HG03045 (cell line): ENCODE data around the gene KDM4B.
"Not testable (repeated sequence)": the region's sequence is repeated elsewhere in the genome, so short reads cannot be mapped to it uniquely, and the experiment has no call there.

Experiments
- ATAC-seq: cut with Tn5 transposase; IDR thresholded peaks from one replicate; pipeline ENCODE4 v1.9.1; 2021; ENCODE audit warnings: mild to moderate bottlenecking, moderate library complexity; ENCODE audit not compliant: unreplicated experiment

Gene KDM4B

DNA sequence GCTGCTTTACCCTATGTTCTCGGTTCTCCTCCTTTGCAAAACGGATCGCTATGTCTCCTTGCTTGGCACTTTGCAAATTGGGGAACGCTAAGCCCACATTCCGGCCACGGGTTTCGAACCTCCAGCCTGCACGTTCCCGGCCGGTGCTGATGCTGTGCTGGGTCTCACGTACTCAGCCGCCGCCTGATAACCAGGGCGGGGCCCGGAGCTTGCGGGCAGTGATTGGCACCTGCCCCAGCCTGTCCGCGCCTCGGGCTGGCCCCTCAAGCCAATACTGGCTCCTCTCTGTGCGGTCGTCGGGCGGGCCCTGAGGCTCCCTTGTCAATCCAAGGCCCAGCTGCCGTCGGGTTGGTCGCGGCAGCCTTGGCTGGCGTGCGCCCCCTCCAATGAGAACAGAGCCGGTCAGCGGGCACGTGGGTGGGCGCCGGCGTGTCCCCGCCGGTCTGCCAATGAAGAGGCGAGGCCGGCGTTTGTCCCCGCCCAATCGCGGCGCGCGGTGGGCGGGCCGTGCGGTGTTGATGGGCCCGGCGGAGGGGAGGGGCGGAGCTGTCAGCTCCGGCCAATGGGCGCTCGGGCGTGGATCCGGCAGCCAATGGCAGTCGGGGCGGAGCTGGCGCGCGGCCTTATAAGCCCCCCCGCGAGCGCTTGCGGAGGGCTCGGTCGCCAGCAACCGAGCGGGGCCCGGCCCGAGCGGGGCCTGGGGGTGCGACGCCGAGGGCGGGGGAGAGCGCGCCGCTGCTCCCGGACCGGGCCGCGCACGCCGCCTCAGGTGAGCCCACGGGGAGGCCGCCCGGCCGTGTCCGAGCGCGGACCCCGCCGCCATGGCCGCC, at the start of gene KDM4B:
KDM4B (plus strand) TSS at position 652 of the 830 bp plus-strand sequence. CDS start 63,778 bp downstream, outside the sequence.
- ATAC-seq = peak; percentile 91

DNA sequence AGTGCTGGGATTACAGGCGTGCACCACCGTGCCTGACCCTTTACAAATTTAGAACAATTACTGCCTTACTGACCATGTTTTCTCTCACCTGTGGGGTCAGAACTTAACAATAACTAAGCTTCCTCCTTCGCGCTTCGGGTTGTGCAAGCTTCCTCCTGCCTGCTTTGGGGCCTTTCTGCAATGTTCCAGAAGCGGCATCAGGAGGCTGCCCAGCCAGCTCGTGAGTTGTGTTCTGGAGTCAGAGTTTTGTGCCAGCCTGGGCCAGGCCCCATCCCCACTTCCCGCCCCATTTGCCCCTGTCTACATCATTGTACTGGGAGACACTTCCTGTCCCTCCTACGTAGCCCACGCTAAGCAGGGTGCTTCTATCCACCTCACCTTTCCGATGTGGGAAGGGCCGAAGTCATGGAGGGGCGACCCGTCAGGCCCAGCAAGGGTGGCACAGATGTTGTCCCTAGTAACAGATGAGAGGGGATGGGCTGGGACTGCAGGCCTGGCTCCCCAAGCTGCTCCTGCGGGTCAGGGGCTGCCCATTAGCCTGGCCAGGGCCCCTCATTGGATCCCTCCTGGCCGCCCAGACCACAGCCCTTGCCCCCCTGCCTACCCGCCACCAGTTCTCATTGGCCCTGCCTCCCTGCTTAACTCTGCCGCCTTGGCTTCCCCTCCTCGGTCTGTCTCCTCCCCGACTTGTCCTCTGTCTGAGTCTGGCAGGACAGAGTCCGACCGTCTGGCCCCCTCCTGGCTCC, 46.2 kb upstream of the KDM4B start:
- ATAC-seq = no peak

DNA sequence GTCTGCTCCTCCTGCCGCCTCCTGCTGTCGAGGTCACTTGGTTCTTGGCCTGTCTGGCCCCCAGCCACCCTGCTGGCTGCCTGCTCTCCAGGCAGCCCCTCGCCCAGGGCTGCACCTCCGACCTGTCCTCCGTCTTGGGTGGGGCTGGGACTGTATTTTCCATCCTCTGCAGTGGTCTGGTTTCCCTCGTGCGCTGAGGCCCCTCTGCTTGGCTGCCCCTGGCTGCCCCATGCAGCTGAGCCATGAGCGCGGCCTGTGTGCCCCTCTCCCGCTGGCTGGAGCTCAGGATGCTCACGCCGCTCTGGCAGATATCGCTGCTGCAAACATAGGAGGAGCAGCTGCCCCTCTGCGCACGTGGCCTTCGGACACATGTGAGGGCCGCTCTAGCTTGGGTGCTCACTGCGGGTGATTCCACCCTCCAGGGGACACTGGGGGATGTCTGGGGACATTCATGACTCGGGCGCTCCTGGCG, 45.6 kb upstream of the KDM4B start:
- ATAC-seq = no peak

DNA sequence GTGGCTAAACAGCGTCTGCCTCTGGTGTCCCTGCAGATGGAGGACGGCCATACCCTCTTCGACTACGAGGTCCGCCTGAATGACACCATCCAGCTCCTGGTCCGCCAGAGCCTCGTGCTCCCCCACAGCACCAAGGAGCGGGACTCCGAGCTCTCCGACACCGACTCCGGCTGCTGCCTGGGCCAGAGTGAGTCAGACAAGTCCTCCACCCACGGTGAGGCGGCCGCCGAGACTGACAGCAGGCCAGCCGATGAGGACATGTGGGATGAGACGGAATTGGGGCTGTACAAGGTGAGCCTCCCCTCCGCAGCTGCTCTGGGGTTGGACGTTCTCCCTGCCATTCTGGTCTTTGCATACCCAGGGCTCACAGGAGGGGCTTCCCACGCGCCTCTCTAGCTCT, 39.7 kb upstream of the KDM4B start:
- no peak for ATAC-seq

DNA sequence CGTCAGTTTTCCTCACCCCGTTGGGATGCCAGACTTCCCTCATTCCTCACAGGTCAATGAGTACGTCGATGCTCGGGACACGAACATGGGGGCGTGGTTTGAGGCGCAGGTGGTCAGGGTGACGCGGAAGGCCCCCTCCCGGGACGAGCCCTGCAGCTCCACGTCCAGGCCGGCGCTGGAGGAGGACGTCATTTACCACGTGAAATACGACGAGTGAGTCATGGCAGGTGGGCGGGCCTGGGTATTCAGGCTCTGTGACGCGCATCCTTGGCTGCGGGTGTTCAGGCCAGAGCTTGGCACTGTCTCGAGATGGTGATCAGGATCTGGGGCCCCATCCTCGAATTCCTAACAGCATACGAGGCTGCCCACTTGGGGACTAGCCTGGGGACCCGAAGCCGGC, 38.2 kb upstream of the KDM4B start:
- ATAC-seq = no peak

DNA sequence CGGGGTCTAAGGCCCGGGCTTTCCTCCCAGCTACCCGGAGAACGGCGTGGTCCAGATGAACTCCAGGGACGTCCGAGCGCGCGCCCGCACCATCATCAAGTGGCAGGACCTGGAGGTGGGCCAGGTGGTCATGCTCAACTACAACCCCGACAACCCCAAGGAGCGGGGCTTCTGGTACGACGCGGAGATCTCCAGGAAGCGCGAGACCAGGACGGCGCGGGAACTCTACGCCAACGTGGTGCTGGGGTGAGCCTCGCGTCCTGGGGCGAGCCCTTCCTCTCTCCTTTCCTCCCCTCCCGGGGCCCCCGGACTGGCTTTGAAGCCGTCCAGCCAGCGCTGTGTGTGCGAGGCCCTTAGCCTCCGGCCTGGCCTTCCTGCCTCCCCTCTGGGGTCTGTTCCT, 36.2 kb upstream of the KDM4B start:
- ATAC-seq = no peak

DNA sequence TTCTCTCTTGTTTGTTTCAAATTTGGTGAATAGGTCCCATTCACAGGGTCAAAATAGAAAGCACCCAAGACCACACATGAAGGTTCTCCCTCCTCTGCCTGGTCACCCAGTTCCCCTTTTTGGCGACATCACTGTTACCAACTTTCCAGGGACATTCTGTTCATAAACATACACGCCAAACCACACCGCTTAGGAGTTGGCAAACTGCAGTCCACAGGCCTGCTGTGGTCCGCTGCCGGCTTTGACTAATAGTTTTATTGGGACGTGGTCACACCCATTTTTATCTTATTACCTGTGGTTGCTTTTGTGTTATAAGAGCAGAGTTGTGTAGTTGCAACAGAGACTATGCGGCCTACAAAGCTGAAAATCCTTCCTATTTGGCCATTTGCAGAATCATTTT, 35.4 kb upstream of the KDM4B start:
- no peak for ATAC-seq

DNA sequence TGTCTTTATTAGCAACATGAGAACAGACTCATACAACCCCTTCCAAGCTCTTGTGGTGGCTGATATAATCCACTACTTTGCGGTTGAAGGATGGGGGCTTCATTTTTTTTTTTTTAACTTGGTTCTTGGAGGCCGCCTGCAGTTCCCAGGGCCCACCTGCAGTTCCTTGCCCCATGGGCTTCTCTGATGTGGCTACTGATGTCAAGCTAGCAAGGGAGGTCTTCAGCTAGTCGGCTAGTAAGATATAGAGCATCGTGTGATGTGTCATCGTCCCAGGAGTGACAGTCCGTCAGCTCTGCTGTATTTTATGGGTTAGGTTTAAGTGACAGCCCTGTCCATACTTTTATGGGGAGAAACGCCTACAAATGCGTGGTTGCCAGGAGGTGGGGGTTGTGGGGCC, 33.5 kb upstream of the KDM4B start:
- ATAC-seq = no peak

DNA sequence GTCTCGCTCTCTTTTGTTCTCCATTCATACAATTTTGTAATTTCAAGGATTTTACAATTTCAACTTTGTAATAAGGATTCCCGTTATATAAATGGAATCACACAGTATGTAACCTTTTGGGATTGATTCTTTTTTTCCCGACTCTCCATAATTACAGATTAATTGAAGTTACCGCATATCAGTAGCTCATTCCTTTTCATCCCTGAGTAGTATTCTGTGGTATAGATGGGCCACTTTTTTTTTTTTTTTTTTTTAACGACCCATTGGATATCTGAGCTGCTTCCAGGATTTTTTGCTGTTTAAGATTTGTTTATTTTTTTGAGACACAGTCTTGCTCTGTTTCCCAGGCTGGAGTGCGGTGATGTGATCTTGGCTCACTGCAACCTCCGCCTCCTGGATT, 31.9 kb upstream of the KDM4B start:
- no peak for ATAC-seq

DNA sequence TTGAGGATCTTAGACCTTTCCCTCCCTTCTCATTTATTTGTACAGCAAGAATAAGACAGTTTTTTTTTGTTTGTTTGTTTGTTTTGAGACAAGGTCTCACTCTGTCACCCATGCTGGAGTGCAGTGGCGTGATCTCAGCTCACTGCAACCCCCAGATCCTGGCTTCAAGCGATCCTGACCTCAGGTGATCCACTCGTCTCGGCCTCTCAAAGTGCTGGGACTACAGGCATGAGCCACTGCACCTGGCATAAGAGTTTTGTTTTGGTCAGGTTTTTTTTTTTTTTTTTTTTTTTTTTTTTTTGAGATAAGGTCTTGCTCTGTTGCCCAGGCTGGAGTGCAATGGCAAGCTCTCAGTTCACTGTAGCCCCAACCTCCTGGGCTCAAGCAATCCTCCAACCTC, 30.5 kb upstream of the KDM4B start:
- ATAC-seq = not testable (repeated sequence)

DNA sequence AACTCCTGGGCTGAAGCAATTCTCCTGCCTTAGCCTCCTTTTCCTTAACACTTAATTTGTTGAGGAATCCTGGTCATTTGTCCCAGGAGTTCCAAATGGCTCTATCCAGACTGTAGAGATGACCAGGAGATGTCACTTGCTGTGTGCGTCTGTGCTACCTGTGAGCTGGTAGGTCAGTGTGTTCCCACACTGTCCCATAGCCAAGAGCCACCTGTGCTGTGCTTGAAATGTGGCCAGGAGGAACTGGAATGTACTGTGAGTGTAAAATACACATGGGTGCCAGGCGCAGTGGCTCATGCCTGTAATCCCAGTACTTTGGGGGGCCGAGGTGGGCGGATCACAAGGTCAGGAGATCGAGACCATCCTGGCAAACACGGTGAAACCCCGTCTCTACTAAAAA, 29.4 kb upstream of the KDM4B start:
- no peak for ATAC-seq

DNA sequence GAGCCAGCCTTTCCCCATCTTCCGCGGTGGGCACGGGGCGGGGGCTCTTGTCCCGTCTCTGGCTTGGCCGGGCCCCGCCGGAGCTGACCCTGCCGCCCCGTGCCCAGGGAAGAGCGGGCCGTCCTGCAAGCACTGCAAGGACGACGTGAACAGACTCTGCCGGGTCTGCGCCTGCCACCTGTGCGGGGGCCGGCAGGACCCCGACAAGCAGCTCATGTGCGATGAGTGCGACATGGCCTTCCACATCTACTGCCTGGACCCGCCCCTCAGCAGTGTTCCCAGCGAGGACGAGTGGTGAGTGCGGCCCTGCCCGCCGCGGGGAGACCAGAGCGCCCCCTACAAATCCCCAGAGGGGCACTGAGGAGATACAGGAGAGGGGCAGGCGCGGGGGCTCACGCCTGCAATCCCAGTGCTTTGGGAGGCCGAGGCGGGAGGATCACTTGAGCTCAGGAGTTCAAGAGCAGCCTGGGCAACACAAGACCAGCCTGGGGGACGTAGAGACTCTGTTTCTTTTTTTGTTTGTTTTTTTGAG, 27.2 kb upstream of the KDM4B start:
- not testable (repeated sequence) for ATAC-seq

DNA sequence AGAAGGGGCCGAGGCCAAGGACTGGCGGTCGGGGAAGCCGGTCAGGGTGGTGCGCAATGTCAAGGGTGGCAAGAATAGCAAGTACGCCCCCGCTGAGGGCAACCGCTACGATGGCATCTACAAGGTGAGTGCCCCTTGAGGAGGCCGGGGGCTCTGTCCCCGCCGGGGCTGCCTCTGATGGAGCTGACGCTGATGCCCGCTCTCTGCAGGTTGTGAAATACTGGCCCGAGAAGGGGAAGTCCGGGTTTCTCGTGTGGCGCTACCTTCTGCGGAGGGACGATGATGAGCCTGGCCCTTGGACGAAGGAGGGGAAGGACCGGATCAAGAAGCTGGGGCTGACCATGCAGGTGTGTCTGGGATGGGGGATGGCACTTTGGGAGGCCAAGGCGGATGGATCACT, 18.3 kb upstream of the KDM4B start:
- ATAC-seq = not testable (repeated sequence)

DNA sequence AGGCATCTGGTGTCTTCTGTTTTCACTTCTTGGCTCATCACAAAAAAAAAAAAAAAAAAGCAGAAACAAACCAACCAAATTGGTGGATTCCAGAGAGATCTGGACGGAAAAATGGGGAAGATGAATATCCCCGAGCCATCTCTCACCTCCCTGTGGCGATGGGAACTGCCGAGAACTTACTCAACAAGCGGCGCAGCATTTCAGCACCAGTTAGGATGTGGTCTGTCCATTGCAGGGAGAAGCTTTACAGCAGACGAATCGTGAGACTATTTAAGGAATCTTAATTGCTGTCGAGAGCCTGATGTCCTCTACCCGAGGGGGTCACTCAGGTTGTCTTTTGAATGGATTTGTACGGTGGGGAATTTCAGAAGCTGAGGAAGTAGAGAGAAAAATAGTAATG, 17.3 kb upstream of the KDM4B start:
- no peak for ATAC-seq

DNA sequence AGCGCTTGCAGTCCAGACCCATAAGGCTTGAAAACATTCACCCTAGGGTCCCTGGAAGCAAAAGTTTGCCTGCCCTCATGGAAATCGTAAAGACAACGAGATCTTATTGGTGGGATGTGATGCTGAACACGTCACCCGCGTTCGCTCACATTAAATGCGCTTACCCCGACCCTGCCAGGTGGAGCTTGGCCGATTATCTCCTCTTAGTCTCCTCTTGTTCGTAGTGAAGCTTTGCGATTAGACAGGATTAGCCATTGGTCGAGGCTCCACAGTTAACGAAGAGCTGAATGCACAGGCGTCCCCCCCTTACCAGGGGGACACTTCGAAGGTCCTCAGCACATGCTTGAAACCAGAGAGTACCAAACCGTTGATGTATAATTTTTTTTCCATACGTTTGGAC, 16.0 kb upstream of the KDM4B start:
- ATAC-seq = no peak

DNA sequence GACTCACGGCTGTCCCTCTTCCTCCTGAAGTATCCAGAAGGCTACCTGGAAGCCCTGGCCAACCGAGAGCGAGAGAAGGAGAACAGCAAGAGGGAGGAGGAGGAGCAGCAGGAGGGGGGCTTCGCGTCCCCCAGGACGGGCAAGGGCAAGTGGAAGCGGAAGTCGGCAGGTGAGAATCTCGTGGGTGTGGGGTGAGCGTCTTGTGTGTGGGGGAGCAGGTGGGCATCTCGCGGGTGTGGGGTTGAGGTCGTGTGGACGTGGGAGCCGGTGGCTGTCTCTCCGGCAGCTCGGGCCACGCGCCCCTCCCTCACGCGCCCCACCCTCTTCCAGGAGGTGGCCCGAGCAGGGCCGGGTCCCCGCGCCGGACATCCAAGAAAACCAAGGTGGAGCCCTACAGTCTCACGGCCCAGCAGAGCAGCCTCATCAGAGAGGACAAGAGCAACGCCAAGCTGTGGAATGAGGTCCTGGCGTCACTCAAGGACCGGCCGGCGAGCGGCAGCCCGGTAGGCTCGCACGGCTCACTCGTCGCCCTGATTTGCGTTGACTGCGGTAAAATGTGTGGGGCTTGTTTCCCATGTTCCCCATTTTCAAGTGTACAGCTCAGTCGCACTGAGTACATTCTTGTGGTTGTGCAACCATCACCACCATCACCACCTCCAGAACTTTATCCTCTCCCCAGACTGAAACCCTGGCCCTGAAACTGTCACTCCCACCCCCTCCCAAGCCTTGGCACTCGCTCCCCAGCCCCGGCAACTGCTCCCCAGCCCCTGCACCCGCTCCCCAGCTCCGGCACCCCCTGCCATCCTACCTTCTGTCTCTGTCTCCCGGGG, 14.4 kb upstream of the KDM4B start:
- ATAC-seq = not testable (repeated sequence)

DNA sequence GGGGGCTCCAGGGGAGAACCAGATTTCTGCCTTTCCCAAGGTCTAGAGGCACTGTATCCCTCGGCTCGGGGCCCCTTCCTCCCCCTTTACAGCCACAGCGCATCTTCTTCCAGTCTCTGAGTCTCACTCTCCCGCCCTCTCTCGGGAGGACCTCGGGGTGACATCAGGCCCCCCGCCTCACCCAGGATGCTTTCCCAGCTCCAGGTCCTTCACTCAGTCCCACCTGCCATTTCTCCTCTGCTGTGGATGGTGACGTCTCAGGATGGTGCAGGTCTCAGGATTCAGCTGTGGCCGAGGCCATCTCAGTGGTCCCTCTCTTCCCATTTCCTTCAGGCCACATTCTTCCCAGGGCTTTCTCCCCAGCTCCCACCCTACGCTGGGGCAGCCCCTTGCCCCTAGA, 13.6 kb upstream of the KDM4B start:
- ATAC-seq = no peak

DNA sequence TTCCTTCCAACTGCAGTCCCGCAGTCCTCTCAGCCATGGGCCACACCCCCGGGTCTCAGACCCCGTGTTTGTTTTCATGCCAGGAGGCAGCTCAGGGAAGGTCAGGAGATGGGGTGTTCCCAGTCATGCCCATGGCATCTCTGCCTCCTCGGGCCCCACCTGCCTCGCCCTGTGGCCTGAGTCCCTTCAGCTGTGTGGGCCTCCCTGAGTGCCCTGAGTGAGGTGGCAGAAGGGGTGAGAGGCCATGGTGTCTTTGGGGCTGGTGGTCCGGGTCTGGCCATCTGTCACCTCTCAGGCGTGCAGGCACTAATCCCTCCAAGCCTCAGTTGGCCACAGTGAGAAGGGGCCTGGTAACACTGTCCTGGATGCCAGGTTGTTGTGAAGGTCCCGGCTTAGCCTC, 10.9 kb upstream of the KDM4B start:
- ATAC-seq = no peak

DNA sequence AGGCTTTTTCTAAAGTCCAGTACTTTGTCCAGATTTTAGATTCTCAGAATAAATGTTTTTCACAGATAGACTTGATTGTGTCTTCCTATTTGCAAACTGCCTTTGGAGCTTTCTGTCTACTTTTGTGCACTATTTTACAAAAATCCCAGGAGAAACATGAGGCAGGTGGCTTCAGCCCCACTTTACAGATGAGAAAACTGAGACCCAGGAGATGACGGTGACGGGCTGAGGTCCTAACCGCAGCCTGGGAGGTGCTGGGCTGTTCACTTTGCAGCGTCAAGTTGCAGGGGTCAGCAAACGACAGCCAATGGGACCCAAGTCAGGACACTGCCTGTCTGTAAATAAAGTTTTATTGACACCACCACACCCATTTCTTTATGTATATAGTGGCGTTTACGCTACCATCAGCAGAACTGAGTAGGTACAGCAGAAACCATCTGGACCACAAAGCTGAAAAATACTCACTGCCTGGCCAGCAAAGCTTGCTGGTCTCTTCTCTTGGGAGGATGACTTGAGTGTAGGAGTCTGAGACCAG, 6.8 kb upstream of the KDM4B start:
- no peak for ATAC-seq

DNA sequence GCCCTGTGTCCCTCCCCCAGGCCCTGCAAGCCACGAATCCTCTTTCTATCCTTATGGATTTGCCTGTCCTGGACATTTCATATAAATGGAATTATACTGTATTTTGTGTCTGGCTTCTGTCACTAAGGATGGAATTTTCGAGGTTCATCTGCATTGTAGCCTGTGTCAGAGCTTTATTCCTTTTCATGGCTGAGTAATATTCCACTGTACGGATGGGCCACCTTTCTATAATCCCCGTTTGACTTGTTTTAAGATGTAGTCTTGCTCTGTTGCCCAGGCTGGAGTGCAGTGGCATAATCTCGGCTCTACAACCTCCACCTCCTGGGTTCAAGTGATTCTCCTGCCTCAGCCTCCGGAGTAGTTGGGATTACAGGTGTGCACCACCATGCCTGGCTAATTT, 3.9 kb upstream of the KDM4B start:
- no peak for ATAC-seq

DNA sequence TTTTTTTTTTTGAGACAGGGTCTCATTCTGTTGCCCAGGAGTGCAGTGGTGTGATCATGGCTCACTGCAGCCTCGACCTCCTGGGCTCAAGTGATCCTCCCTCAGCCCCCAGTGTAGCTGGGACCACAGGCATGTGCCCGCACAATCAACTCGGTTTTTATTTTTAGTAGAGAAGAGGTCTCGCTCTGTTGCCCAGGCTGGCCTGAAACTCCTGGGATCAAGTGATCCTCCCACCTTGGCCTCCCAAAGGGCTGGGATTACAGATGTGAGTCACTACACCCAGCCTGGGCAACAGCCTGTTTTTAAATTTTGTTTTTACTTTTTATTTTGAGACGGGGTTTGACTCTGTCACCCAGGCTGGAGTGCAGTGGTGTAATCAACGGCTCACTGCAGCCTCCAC, 2.3 kb upstream of the KDM4B start:
- ATAC-seq = no peak
